Stomach smooth muscle (tissue), 2 donors: Measurements from ENCODE around the gene SLC17A9.

Experiments
- H3K27ac ChIP-seq: one replicate; pipeline ENCODE4 v1.7.0; 2013; ENCODE audit warnings: mild to moderate bottlenecking, low read length, inconsistent platforms
- H3K27me3 ChIP-seq, 2 donors: one replicate each; pipeline ENCODE4 v1.7.0; 2013; ENCODE audit warnings: low read length in 2 of 2; ENCODE audit not compliant: insufficient read depth in 2 of 2, control insufficient read depth in 1 of 2
- H3K36me3 ChIP-seq, 2 donors: one replicate each; pipeline ENCODE4 v1.7.0; 2013; ENCODE audit warnings: low read length in 2 of 2; ENCODE audit not compliant: control insufficient read depth in 2 of 2, insufficient read depth in 2 of 2
- H3K4me1 ChIP-seq: one replicate; pipeline ENCODE4 v1.7.0; 2013; ENCODE audit warnings: low read length; ENCODE audit not compliant: control insufficient read depth, insufficient read depth
- H3K4me3 ChIP-seq, 2 donors: one replicate each; pipeline ENCODE4 v1.7.0; 2013; ENCODE audit warnings: low read length in 2 of 2
- H3K9ac ChIP-seq, 2 donors: one replicate each; pipeline ENCODE4 v1.7.0; 2013; ENCODE audit warnings: low read length in 2 of 2, mild to moderate bottlenecking in 1 of 2
- H3K9me3 ChIP-seq, 2 donors: one replicate each; pipeline ENCODE4 v1.7.0; 2013; ENCODE audit warnings: low read length in 2 of 2; ENCODE audit not compliant: control insufficient read depth in 2 of 2
- donor health status: healthy.
- donor health status: Pancreatic carcinoma.

SLC17A9 gene

DNA sequence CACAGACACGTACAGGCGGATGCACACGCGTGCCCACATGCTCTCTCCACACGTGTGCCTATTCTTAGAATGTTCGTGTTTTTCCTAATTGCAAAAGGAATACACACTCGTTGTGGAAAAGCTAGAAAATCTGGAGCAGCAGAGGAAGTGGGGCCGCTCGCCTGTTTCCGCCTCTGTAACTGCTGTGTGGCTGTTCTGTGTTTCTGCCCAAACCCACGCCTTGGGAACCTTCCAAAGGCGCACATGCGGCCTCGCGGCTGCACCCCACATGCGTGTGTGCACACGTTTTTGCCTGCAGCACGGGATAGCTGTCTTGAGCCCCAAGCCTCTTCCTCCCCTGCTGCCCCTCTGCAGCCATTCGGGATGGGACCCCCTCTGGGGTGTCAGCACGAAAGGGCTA, 12.2 kb downstream of the SLC17A9 start:
- no peaks in the 10 kb centered on the region for H3K9me3 ChIP-seq
- no peaks in the 10 kb centered on the region for H3K36me3 ChIP-seq

GRCh38 chr20:62965363-62965771, 12.9 kb downstream of the SLC17A9 start:
- H3K9me3 ChIP-seq: no peaks in the 10 kb centered on the region
- H3K36me3 ChIP-seq: no peaks in the 10 kb centered on the region
- H3K4me1 ChIP-seq: no peaks in the 10 kb centered on the region
- H3K4me3 ChIP-seq: no peak overlapping the region
- peaks cover 5 to 8% of the 10 kb centered on the region in 2 donors for H3K27me3 ChIP-seq
- no peak overlapping the region for H3K9ac ChIP-seq
- no peak overlapping the region for H3K27ac ChIP-seq

More for the DNA sequence above, 12.2 kb downstream of the SLC17A9 start:
- H3K27ac ChIP-seq: no peak overlapping the region
- H3K4me1 ChIP-seq: no peaks in the 10 kb centered on the region
- H3K27me3 ChIP-seq: peaks cover 2 to 3% of the 10 kb centered on the region in 2 donors
- no peak overlapping the region for H3K4me3 ChIP-seq
- H3K9ac ChIP-seq: no peak overlapping the region

- H3K9me3 ChIP-seq: no peaks in the 10 kb centered on the region
- no peak overlapping the region for H3K4me3 ChIP-seq
- no peaks in the 10 kb centered on the region for H3K4me1 ChIP-seq
- peaks cover 15 to 16% of the 10 kb centered on the region in 2 donors for H3K27me3 ChIP-seq
- no peak overlapping the region for H3K27ac ChIP-seq
- H3K36me3 ChIP-seq: no peaks in the 10 kb centered on the region
- no peak overlapping the region for H3K9ac ChIP-seq
These were observed 14.0 kb downstream of the SLC17A9 start for GRCh38 chr20:62966212-62967148.

DNA sequence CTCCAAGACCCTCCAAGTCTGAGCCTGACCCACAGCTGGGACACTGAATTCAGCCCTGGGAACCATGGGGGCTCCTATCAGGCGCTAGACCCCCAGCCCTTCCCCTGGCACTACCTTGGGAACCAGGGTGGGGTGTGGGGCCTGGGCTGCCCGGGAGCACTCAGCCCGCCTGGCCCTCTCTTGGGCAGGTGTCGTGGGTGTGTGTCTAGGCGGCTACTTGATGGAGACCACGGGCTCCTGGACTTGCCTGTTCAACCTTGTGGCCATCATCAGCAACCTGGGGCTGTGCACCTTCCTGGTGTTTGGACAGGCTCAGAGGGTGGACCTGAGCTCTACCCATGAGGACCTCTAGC, 14.6 kb downstream of the SLC17A9 start:
- Histone ChIP-seq H3K9ac (no peak overlapping the region), H3K36me3 (no peaks in the 10 kb centered on the region), H3K9me3 (no peaks in the 10 kb centered on the region), H3K4me1 (no peaks in the 10 kb centered on the region), H3K27me3 (peaks cover 21 to 22% of the 10 kb centered on the region in 2 donors), H3K4me3 (no peak overlapping the region), H3K27ac (no peak overlapping the region)

DNA sequence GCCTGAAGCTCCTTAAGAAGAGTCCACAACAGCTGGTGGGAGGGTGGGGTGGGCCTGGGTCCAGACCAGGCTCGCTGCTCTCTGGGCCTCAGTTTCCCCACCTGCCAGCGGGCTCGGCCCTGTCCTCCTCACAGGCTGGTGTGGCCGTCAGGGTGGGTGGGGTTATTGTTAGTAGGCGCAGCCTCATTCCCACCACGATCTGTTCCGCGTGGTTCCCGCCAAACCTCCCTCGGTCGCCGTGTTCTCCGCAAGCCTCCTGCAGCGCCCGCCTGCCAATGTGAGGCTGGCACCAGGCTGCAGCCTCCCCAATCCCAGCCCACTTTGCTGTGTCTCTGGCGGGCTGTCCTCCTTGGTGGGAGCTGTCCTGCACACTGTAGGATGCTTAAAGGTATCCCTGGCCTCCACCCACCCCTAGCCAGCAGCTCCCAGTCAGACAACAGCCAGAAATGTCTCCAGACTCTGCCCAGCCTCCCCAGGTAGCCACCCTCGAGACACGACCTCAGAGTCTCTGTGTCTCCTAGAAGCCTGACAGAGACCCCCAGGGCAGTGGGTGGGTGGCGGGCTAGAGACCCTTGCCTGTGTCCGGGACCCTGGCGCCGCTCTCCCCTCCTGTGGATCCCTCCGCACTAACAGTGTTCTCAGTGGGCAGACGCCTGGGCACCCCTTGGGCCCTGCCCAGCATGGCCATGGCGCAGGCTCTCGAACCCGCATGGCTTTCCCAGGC, 15.3 kb downstream of the SLC17A9 start:
- Histone ChIP-seq H3K36me3 (no peaks in the 10 kb centered on the region), H3K9me3 (no peaks in the 10 kb centered on the region), H3K9ac (no peak overlapping the region), H3K4me1 (peaks cover 4% of the 10 kb centered on the region), H3K27ac (no peak overlapping the region), H3K27me3 (peaks cover 26% of the 10 kb centered on the region in 2 donors), H3K4me3 (no peak overlapping the region)

- no peak overlapping the region for H3K4me3 ChIP-seq
- H3K36me3 ChIP-seq: no peaks in the 10 kb centered on the region
- H3K4me1 ChIP-seq: peaks cover 7% of the 10 kb centered on the region
- H3K9ac ChIP-seq: no peak overlapping the region
- H3K9me3 ChIP-seq: no peaks in the 10 kb centered on the region
- peaks cover 30 to 34% of the 10 kb centered on the region in 2 donors for H3K27me3 ChIP-seq
- H3K27ac ChIP-seq: no peak overlapping the region
These were observed 16.1 kb downstream of the SLC17A9 start for GRCh38 chr20:62968378-62969178.

DNA sequence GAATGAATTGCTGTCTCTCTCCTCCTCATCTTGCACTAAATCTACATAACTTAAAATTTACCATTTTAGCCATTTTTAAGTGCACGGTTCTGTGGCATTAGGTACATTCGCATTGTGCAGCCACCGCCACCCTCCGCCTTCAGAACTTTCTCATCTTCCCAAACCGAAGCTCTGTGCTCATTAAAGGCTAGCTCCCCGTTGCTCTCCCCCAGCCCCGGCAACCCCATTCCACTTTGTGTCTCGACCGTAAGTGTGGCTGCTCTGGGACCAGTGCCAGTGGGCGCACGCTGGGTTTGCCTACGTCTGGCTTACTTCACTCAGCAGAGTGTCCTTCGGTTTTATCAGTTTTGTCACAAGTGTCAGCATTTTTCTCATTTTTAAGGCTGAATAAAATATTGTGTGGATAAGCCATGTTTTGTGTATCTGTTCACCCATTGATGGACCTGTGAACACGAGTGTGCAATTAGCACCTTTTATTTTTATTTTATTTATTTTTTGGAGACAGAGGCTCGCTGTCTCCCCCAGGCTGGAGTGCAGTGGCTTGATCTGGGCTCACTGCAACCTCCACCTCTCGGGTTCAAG, 16.8 kb downstream of the SLC17A9 start:
- H3K9ac ChIP-seq: no peak overlapping the region
- peaks cover 7% of the 10 kb centered on the region for H3K4me1 ChIP-seq
- no peak overlapping the region for H3K4me3 ChIP-seq
- H3K27ac ChIP-seq: no peak overlapping the region
- no peaks in the 10 kb centered on the region for H3K36me3 ChIP-seq
- peaks cover 34 to 39% of the 10 kb centered on the region in 2 donors for H3K27me3 ChIP-seq
- no peaks in the 10 kb centered on the region for H3K9me3 ChIP-seq

DNA sequence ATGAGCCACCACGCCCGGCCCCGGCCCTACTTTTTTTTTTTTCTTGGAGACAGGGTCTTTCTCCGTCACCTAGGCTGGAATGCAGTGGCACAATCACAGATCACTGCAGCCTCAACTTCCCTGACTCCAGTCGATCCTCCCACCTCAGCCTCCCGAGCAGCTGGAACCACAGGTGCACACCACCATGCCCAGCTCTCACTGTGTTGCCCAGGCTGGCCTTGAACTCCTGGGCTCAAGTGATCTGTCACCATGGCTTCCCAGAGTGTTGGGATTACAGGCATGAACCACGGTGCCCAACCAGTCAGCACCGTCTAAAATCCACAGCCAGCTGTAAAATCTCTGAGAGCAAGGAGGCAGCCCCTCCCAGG, 17.4 kb downstream of the SLC17A9 start:
- Histone ChIP-seq H3K4me1 (peaks cover 7% of the 10 kb centered on the region), H3K27me3 (peaks cover 41 to 44% of the 10 kb centered on the region in 2 donors), H3K9me3 (no peaks in the 10 kb centered on the region), H3K4me3 (no peak overlapping the region), H3K36me3 (no peaks in the 10 kb centered on the region), H3K9ac (no peak overlapping the region), H3K27ac (no peak overlapping the region)

- Histone ChIP-seq H3K27me3 (peaks cover 42 to 50% of the 10 kb centered on the region in 2 donors), H3K9me3 (no peaks in the 10 kb centered on the region), H3K4me1 (peaks cover 7% of the 10 kb centered on the region), H3K9ac (no peak overlapping the region), H3K36me3 (no peaks in the 10 kb centered on the region), H3K27ac (no peak overlapping the region), H3K4me3 (no peak overlapping the region)
These were observed 18.1 kb downstream of the SLC17A9 start for GRCh38 chr20:62970307-62971210.
